ENCODE measurements around the gene ZNF438. TPM values are rescaled to one million over a fixed set of nuclear protein-coding genes. Genes with fewer than 3 reads are reported as not detected.
A peak's percentile ranks its signal among the peaks of the same experiment; 100 is the strongest.

The ZNF438 gene
- total and polyA plus RNA-seq, 9 donors: 10.5 to 14.5 (median 12.7) TPM

DNA sequence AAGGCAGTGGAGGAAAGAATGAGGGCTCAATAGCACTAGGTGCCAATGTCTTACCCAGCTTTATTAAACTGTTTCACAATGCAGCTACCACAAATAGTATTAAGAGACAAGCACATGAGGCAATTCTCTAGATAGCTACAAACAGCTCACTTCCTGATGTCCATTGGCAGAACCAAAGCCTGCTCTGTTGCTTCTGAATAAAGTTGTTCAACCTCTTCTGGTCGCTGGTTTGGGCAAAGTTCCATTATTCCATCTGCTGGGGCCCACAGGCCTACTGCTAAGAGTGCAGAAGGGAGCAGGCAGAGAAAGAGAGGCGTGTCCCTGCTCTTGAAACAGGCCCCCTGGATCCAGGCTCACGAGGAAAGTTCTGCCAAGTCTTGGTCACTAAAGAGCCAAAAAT, 173.9 kb downstream of the ZNF438 start:
- peak; percentile 97 for DNase-seq
- Histone ChIP-seq H3K4me1 (ENCODE audit: control insufficient read depth, insufficient read depth, low read length) (peaks cover 15% of the 10 kb centered on the region), H3K27me3 (ENCODE audit: control insufficient read depth, insufficient read depth, low read length) (no peaks in the 10 kb centered on the region), H3K9me3 (replicated peaks; ENCODE audit: control insufficient read depth, low read depth, low read length) (no peaks in the 10 kb centered on the region), H3K36me3 (ENCODE audit: control insufficient read depth, insufficient read depth, low read length) (no peaks in the 10 kb centered on the region), H3K4me3 (ENCODE audit: low read length) (no peak overlapping the region), H3K27ac (ENCODE audit: low read length) (peak overlapping the region; percentile 56)
- WGBS (ENCODE audit: insufficient coverage): 0% methylated on average over 1 of the region's 3 CpGs

DNA sequence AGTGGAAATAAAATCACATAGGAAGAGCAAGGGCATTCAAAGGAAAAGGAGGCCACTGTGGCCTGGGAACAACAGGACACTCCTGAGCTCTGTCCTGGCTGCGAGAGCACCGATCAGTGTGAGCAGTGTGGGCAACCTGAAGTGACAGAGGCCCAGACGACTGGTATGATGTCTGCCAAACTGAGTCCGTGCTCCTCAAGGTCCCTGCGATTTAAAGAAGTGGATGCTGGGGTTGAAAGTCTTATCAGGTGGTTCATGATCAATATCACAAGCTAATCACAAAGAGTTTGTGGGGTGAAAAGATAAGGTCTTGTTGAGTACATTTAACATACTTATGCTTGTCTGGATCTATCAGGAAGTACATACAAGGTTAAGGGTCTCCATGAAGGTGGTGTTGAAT, 176.5 kb downstream of the ZNF438 start:
- Histone ChIP-seq H3K27ac (ENCODE audit: low read length) (no peak overlapping the region), H3K27me3 (ENCODE audit: control insufficient read depth, insufficient read depth, low read length) (no peaks in the 10 kb centered on the region), H3K9me3 (replicated peaks; ENCODE audit: control insufficient read depth, low read depth, low read length) (no peaks in the 10 kb centered on the region), H3K36me3 (ENCODE audit: control insufficient read depth, insufficient read depth, low read length) (no peaks in the 10 kb centered on the region), H3K4me1 (ENCODE audit: control insufficient read depth, insufficient read depth, low read length) (peaks cover 13% of the 10 kb centered on the region), H3K4me3 (ENCODE audit: low read length) (no peak overlapping the region)
- WGBS (ENCODE audit: insufficient coverage): 93% methylated on average over 3 of the region's 5 CpGs
- no peak for DNase-seq

GRCh38 chr10:30854656-30855055, 177.0 kb downstream of the ZNF438 start:
- H3K36me3 ChIP-seq (ENCODE audit: control insufficient read depth, insufficient read depth, low read length): peaks cover 3% of the 10 kb centered on the region
- WGBS (ENCODE audit: insufficient coverage): 72% methylated on average over 3 of the region's 4 CpGs

GRCh38 chr10:30853066-30853465, 178.6 kb downstream of the ZNF438 start:
- Histone ChIP-seq H3K27me3 (ENCODE audit: control insufficient read depth, insufficient read depth, low read length) (no peaks in the 10 kb centered on the region), H3K9me3 (replicated peaks; ENCODE audit: control insufficient read depth, low read depth, low read length) (no peaks in the 10 kb centered on the region), H3K36me3 (ENCODE audit: control insufficient read depth, insufficient read depth, low read length) (peaks cover 14% of the 10 kb centered on the region), H3K4me3 (ENCODE audit: low read length) (no peak overlapping the region), H3K27ac (ENCODE audit: low read length) (no peak overlapping the region), H3K4me1 (ENCODE audit: control insufficient read depth, insufficient read depth, low read length) (peaks cover 17% of the 10 kb centered on the region)
- no peak for DNase-seq
- WGBS (ENCODE audit: insufficient coverage): no CpG with 5 or more reads among the region's 1 CpG

More at GRCh38 chr10:30854656-30855055, 177.0 kb downstream of the ZNF438 start:
- H3K27ac ChIP-seq (ENCODE audit: low read length): no peak overlapping the region
- H3K9me3 ChIP-seq (replicated peaks; ENCODE audit: control insufficient read depth, low read depth, low read length): no peaks in the 10 kb centered on the region
- no peaks in the 10 kb centered on the region for H3K27me3 ChIP-seq (ENCODE audit: control insufficient read depth, insufficient read depth, low read length)
- no peak for DNase-seq
- peaks cover 15% of the 10 kb centered on the region for H3K4me1 ChIP-seq (ENCODE audit: control insufficient read depth, insufficient read depth, low read length)
- H3K4me3 ChIP-seq (ENCODE audit: low read length): no peak overlapping the region

- Histone ChIP-seq H3K9me3 (replicated peaks; ENCODE audit: control insufficient read depth, low read depth, low read length) (no peaks in the 10 kb centered on the region), H3K27me3 (ENCODE audit: control insufficient read depth, insufficient read depth, low read length) (no peaks in the 10 kb centered on the region), H3K4me3 (ENCODE audit: low read length) (no peak overlapping the region), H3K36me3 (ENCODE audit: control insufficient read depth, insufficient read depth, low read length) (peaks cover 25% of the 10 kb centered on the region), H3K27ac (ENCODE audit: low read length) (no peak overlapping the region), H3K4me1 (ENCODE audit: control insufficient read depth, insufficient read depth, low read length) (peaks cover 23% of the 10 kb centered on the region)
- WGBS (ENCODE audit: insufficient coverage): 100% methylated on average over 1 of the region's 2 CpGs
- DNase-seq: no peak
These were observed 180.9 kb downstream of the ZNF438 start for GRCh38 chr10:30850776-30851175.

GRCh38 chr10:30849231-30850035, 182.2 kb downstream of the ZNF438 start:
- Histone ChIP-seq H3K4me1 (ENCODE audit: control insufficient read depth, insufficient read depth, low read length) (peaks cover 23% of the 10 kb centered on the region), H3K36me3 (ENCODE audit: control insufficient read depth, insufficient read depth, low read length) (peaks cover 31% of the 10 kb centered on the region), H3K9me3 (replicated peaks; ENCODE audit: control insufficient read depth, low read depth, low read length) (no peaks in the 10 kb centered on the region), H3K27me3 (ENCODE audit: control insufficient read depth, insufficient read depth, low read length) (no peaks in the 10 kb centered on the region), H3K4me3 (ENCODE audit: low read length) (no peak overlapping the region), H3K27ac (ENCODE audit: low read length) (no peak overlapping the region)
- DNase-seq: no peak
- 100% methylated on average over 1 of the region's 3 CpGs for WGBS (ENCODE audit: insufficient coverage)

GRCh38 chr10:30848396-30849032, 183.2 kb downstream of the ZNF438 start:
- no peak for DNase-seq
- H3K4me1 ChIP-seq (ENCODE audit: control insufficient read depth, insufficient read depth, low read length): peaks cover 24% of the 10 kb centered on the region
- no peak overlapping the region for H3K27ac ChIP-seq (ENCODE audit: low read length)
- no peak overlapping the region for H3K4me3 ChIP-seq (ENCODE audit: low read length)
- H3K27me3 ChIP-seq (ENCODE audit: control insufficient read depth, insufficient read depth, low read length): no peaks in the 10 kb centered on the region
- WGBS (ENCODE audit: insufficient coverage): 59% methylated on average over 7 of the region's 11 CpGs
- no peaks in the 10 kb centered on the region for H3K9me3 ChIP-seq (replicated peaks; ENCODE audit: control insufficient read depth, low read depth, low read length)
- H3K36me3 ChIP-seq (ENCODE audit: control insufficient read depth, insufficient read depth, low read length): peaks cover 31% of the 10 kb centered on the region

DNA sequence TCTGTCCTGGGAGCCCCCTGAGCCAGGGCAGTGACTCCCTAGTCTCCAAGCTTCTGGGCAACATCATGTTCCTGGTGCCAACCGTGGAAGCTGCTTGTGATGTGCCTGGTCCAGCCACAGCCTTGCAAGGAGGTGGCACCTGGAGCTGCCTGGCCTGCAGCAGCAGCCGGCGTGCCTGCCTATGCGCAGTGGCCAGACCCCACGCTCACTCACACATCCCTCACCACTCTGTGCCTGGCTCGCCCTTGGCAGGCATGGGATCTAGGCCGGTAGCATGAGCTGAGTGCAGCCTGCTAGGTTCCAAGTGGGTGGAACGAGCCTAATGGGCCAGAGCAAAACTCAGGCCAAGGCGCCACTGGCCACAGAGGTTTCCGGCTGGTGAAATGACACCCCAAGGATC, 184.0 kb downstream of the ZNF438 start:
- Histone ChIP-seq H3K4me1 (ENCODE audit: control insufficient read depth, insufficient read depth, low read length) (peaks cover 31% of the 10 kb centered on the region), H3K4me3 (ENCODE audit: low read length) (no peak overlapping the region), H3K36me3 (ENCODE audit: control insufficient read depth, insufficient read depth, low read length) (peaks cover 31% of the 10 kb centered on the region), H3K27me3 (ENCODE audit: control insufficient read depth, insufficient read depth, low read length) (no peaks in the 10 kb centered on the region), H3K9me3 (replicated peaks; ENCODE audit: control insufficient read depth, low read depth, low read length) (no peaks in the 10 kb centered on the region), H3K27ac (ENCODE audit: low read length) (no peak overlapping the region)
- WGBS (ENCODE audit: insufficient coverage): 97% methylated on average over 10 of the region's 10 CpGs
- no peak for DNase-seq

DNA sequence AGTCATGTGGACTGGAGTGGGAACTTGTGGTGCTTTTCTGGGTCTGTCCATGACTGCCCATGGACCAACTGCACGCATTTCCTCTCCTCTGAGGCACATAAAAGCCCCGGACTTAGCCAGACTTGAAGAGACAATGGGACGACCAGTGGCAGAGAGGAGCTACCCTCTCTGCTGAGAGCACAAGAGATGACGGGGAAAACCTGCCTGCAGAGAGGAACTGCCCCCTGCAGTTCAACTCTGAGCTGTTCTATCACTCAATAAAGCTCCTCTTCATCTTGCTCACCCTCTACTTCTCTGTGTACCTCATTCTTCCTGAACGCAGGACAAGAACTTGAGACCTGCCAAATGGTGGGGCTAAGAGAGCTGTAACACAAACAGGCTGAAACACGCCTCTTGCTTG, 184.5 kb downstream of the ZNF438 start:
- Histone ChIP-seq H3K27ac (ENCODE audit: low read length) (no peak overlapping the region), H3K27me3 (ENCODE audit: control insufficient read depth, insufficient read depth, low read length) (no peaks in the 10 kb centered on the region), H3K4me3 (ENCODE audit: low read length) (no peak overlapping the region), H3K4me1 (ENCODE audit: control insufficient read depth, insufficient read depth, low read length) (peaks cover 35% of the 10 kb centered on the region), H3K9me3 (replicated peaks; ENCODE audit: control insufficient read depth, low read depth, low read length) (no peaks in the 10 kb centered on the region), H3K36me3 (ENCODE audit: control insufficient read depth, insufficient read depth, low read length) (peaks cover 31% of the 10 kb centered on the region)
- 96% methylated on average over 4 of the region's 6 CpGs for WGBS (ENCODE audit: insufficient coverage)
- DNase-seq: no peak

DNA sequence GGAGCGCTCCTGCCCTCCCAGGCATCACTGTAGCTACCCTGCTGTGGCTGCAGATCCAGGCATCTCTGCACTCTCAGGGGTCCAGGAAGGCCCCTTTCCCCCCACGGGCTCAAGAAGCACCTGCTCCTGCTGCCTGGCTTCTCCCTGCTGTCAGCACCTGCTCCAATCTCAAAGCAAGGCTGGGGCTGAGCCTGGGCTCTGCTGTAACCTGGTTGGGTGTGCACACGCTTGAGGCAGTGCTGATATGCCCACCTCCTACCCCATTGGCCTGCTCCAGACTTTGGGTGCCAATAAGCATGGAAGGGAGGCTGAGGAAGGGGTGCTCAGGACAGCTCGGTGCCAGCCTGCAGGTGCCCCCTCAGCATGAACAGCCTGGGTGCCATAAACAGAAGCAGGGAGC, 185.0 kb downstream of the ZNF438 start:
- no peaks in the 10 kb centered on the region for H3K27me3 ChIP-seq (ENCODE audit: control insufficient read depth, insufficient read depth, low read length)
- H3K4me3 ChIP-seq (ENCODE audit: low read length): no peak overlapping the region
- 51% methylated on average over 3 of the region's 4 CpGs for WGBS (ENCODE audit: insufficient coverage)
- H3K36me3 ChIP-seq (ENCODE audit: control insufficient read depth, insufficient read depth, low read length): peaks cover 31% of the 10 kb centered on the region
- H3K4me1 ChIP-seq (ENCODE audit: control insufficient read depth, insufficient read depth, low read length): peaks cover 40% of the 10 kb centered on the region
- DNase-seq: no peak
- H3K9me3 ChIP-seq (replicated peaks; ENCODE audit: control insufficient read depth, low read depth, low read length): no peaks in the 10 kb centered on the region
- H3K27ac ChIP-seq (ENCODE audit: low read length): no peak overlapping the region

Data from muscle of leg (tissue), 11 donors.